ENCODE data around the gene CDON. TPM values are rescaled to one million over a fixed set of nuclear protein-coding genes. Genes with fewer than 3 reads are reported as not detected.
A peak's percentile ranks its signal among the peaks of the same experiment; 100 is the strongest.

The CDON gene
- total and polyA plus RNA-seq, 5 donors: 4.4 to 32.2 (median 20.9) TPM

DNA sequence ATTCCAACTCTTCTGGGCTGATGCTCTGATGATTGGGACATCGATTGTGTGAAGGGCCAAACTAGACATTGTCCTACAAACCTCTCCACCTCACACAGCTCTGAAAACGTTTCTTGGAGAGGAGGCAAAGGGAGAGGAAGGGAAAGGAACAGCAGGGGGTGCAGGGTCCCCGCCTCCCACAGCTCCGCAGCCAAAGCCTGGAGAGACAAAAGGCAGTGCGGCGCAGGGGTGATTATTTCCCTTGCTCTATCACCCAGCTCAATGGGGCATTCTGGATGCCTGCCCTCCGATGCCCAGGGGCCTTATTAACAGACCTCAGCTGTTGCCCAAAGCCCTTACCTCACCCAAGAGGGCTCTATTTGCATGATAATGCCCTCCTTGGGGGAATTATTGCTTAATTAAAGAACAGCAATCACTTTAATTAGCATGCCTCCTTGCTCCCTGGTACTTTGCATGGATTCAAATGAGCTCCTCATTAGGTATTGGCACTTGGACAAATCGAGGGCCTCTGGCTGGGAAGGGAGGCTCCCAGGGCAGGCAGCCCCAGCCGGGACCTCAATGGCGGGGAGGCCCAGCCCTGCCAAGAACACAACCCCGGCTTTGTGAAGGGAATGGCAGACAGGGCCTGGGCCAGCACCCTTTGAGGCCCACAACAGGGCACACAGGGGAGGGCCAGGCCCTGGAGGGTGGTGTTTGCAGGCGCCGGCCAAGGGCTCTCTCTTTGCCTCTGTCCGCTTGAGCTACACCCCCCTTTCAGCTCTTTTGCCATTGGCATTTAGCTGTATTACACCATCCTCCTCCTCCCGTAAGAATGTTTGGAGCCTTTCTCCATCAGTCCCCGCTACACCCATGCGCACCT is 19.8 kb upstream of the CDON start:
- DNase-seq: no peak
- Histone ChIP-seq H3K27ac (ENCODE audit: low read length) (no peak overlapping the region), H3K4me3 (ENCODE audit: low read length) (no peak overlapping the region), H3K4me1 (ENCODE audit: control insufficient read depth, insufficient read depth, low read length) (peaks cover 5% of the 10 kb centered on the region), H3K27me3 (ENCODE audit: control insufficient read depth, insufficient read depth) (no peaks in the 10 kb centered on the region), H3K9me3 (ENCODE audit: control insufficient read depth, low read length) (no peaks in the 10 kb centered on the region)
- WGBS: 69% methylated on average over 17 of the region's 17 CpGs
- ATAC-seq: no peak
- intact Hi-C loops (cut with DNase I): no loop called here

DNA sequence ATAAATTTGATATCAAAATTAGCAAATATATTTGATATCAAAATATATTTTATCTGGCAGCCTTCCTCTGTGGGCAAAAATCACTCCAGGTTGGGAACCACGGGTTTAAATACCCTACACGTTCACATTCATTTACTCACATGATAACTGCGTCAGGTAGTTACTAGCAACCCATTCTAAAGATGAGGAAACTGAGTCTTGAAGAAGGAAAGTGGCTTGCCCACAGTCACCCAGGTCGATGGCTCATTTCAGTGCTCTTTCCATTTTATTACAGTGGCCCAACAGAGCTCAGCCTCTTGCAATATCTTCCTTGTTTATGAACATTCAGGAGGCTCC is 19.2 kb upstream of the CDON start:
- H3K9me3 ChIP-seq (ENCODE audit: control insufficient read depth, low read length): no peaks in the 10 kb centered on the region
- DNase-seq (no peak), ATAC-seq (no peak)
- no peak overlapping the region for H3K4me3 ChIP-seq (ENCODE audit: low read length)
- WGBS: 88% methylated on average over 4 of the region's 4 CpGs
- H3K27ac ChIP-seq (ENCODE audit: low read length): no peak overlapping the region
- peaks cover 5% of the 10 kb centered on the region for H3K4me1 ChIP-seq (ENCODE audit: control insufficient read depth, insufficient read depth, low read length)
- intact Hi-C loops (cut with DNase I): no loop called here
- no peaks in the 10 kb centered on the region for H3K27me3 ChIP-seq (ENCODE audit: control insufficient read depth, insufficient read depth)

GRCh38 chr11:126080161-126080941 is 17.7 kb upstream of the CDON start:
- ATAC-seq (peak; percentile 50 to 66), DNase-seq (no peak)
- Histone ChIP-seq H3K27ac (ENCODE audit: low read length) (no peak overlapping the region), H3K4me1 (ENCODE audit: control insufficient read depth, insufficient read depth, low read length) (peaks cover 5% of the 10 kb centered on the region), H3K4me3 (ENCODE audit: low read length) (no peak overlapping the region), H3K9me3 (ENCODE audit: control insufficient read depth, low read length) (no peaks in the 10 kb centered on the region), H3K27me3 (ENCODE audit: control insufficient read depth, insufficient read depth) (no peaks in the 10 kb centered on the region)
- intact Hi-C loops (cut with DNase I): no loop called here
- 61% methylated on average over 8 of the region's 8 CpGs for WGBS

DNA sequence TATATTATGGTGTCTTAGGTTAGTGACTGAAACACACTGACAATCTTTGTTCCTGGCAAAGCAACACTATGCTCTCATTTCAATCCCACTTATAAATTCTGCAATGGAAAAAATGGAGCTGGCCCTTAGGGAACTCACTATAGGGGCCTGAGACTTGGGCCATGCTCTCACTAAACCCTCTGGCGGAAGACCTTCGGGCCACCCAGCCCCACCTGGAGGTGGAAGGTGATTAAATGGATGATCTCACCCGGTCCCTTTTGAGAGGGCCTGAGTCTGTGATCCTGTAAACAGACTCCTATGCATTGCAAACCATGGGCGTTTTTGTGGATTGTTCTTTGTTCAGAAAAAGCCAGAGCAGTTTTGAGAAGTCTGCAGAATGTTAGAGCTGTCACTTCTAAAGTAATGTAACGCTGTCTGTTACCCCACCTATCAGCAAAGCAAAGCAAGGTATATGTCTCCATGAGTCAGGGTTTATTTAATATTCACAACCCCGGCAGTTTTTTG is 17.0 kb upstream of the CDON start:
- H3K27ac ChIP-seq (ENCODE audit: low read length): no peak overlapping the region
- ATAC-seq (peak in 1 of 2 donors; percentile 14), DNase-seq (no peak)
- no peaks in the 10 kb centered on the region for H3K9me3 ChIP-seq (ENCODE audit: control insufficient read depth, low read length)
- H3K27me3 ChIP-seq (ENCODE audit: control insufficient read depth, insufficient read depth): no peaks in the 10 kb centered on the region
- intact Hi-C loops (cut with DNase I): no loop called here
- peaks cover 5% of the 10 kb centered on the region for H3K4me1 ChIP-seq (ENCODE audit: control insufficient read depth, insufficient read depth, low read length)
- no peak overlapping the region for H3K4me3 ChIP-seq (ENCODE audit: low read length)
- WGBS: 41% methylated on average over 6 of the region's 6 CpGs

DNA sequence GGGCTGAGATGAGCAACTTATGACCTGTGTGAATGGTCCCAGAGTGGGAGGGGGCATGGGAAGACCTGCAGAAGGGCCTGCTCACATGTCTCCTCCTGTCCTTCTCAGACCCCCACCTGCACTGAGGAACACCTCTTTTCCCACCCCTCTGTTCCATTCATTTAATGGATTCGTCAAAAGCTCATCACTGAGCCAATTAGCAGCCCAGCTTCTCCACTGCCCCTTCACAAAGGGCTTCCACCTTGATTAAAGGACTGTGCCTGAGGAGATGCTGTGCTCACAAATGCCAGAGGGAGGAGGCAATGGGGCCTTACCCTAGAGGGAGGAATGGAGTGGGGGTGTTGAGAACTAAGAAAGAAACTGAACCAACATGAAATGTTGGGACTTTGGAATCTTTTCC is 14.0 kb upstream of the CDON start:
- no peak for DNase-seq
- 63% methylated on average over 1 of the region's 1 CpG for WGBS
- Histone ChIP-seq H3K27ac (ENCODE audit: low read length) (no peak overlapping the region), H3K4me1 (ENCODE audit: control insufficient read depth, insufficient read depth, low read length) (peaks cover 5% of the 10 kb centered on the region), H3K27me3 (ENCODE audit: control insufficient read depth, insufficient read depth) (no peaks in the 10 kb centered on the region), H3K4me3 (ENCODE audit: low read length) (no peak overlapping the region), H3K9me3 (ENCODE audit: control insufficient read depth, low read length) (no peaks in the 10 kb centered on the region)
- intact Hi-C loops (cut with DNase I): no loop called here
- ATAC-seq: no peak

- H3K4me3 ChIP-seq (ENCODE audit: low read length): no peak overlapping the region
- no peak for DNase-seq
- H3K27me3 ChIP-seq (ENCODE audit: control insufficient read depth, insufficient read depth): no peaks in the 10 kb centered on the region
- intact Hi-C loops (cut with DNase I): no loop called here
- no peak overlapping the region for H3K27ac ChIP-seq (ENCODE audit: low read length)
- ATAC-seq: no peak
- H3K9me3 ChIP-seq (ENCODE audit: control insufficient read depth, low read length): no peaks in the 10 kb centered on the region
- no peaks in the 10 kb centered on the region for H3K4me1 ChIP-seq (ENCODE audit: control insufficient read depth, insufficient read depth, low read length)
- 63% methylated on average over 9 of the region's 9 CpGs for WGBS
Measured at GRCh38 chr11:126072801-126073594, 10.3 kb upstream of the CDON start.

DNA sequence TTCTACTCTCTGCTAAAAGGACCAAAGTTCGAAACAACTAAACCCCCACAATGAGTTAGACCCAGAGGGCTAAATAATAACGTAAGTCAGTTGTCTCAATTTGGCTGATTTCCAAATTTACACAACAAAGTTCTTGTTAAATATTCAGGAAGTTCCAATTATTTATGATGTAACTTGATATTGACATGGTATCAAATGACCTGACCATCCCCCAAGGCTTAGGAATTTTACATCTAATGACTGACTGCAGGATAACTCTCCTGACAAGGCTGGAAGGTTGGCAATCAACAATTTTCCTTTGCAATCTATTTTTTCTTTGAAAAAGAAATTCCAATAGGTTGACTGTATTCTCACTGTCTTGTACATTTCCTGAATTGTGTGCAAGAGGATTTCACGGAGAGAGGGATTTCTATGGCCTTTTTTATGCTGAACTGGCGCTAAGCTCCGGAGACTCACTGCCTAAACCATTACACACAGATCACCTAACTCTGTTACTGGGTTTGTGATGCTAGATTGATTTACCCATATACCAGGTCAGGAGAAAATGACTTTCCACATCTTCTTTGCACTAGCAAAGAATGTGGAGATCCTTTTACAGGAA is 9.6 kb upstream of the CDON start:
- no peak overlapping the region for H3K27ac ChIP-seq (ENCODE audit: low read length)
- ATAC-seq: no peak
- 73% methylated on average over 5 of the region's 5 CpGs for WGBS
- no peaks in the 10 kb centered on the region for H3K4me1 ChIP-seq (ENCODE audit: control insufficient read depth, insufficient read depth, low read length)
- intact Hi-C loops (cut with DNase I): no loop called here
- H3K9me3 ChIP-seq (ENCODE audit: control insufficient read depth, low read length): no peaks in the 10 kb centered on the region
- no peak for DNase-seq
- no peak overlapping the region for H3K4me3 ChIP-seq (ENCODE audit: low read length)
- no peaks in the 10 kb centered on the region for H3K27me3 ChIP-seq (ENCODE audit: control insufficient read depth, insufficient read depth)

DNA sequence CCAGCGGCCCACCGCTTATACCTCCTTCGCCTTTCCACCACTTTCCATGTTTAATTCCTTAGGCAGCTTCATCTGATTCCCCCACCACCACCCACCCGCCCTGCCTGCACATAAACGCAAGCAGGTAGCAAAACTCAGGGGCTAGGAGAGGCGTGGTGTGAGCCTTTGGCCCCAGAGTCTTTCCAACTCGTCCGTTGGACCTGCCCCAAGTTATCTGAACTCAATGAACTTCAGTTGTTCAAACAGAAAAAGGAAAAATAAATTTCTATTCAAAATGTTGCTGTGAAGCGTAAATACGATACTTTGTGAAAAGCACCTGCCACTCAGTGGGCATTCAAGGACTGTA is 814 bp upstream of the CDON start:
- no peak for DNase-seq
- Histone ChIP-seq H3K27ac (ENCODE audit: low read length) (no peak overlapping the region), H3K27me3 (ENCODE audit: control insufficient read depth, insufficient read depth) (no peaks in the 10 kb centered on the region), H3K4me3 (ENCODE audit: low read length) (peak overlapping the region; percentile 83), H3K4me1 (ENCODE audit: control insufficient read depth, insufficient read depth, low read length) (no peaks in the 10 kb centered on the region), H3K9me3 (ENCODE audit: control insufficient read depth, low read length) (no peaks in the 10 kb centered on the region)
- ATAC-seq: no peak
- WGBS: 21% methylated on average over 10 of the region's 10 CpGs
- intact Hi-C loops (cut with DNase I): no loop called here

- ATAC-seq (peak in 1 of 2 donors; percentile 20), DNase-seq (peak in 2 of 3 donors; percentile 44 to 76)
- 1% methylated on average over 57 of the region's 57 CpGs for WGBS
- Histone ChIP-seq H3K4me1 (ENCODE audit: control insufficient read depth, insufficient read depth, low read length) (no peaks in the 10 kb centered on the region), H3K9me3 (ENCODE audit: control insufficient read depth, low read length) (no peaks in the 10 kb centered on the region), H3K27me3 (ENCODE audit: control insufficient read depth, insufficient read depth) (no peaks in the 10 kb centered on the region), H3K27ac (ENCODE audit: low read length) (no peak overlapping the region), H3K4me3 (ENCODE audit: low read length) (peak overlapping the region; percentile 83)
- intact Hi-C loops (cut with DNase I): no loop called here
Measured at GRCh38 chr11:126061707-126062678, 673 bp downstream of the CDON start.

- H3K9me3 ChIP-seq (ENCODE audit: control insufficient read depth, low read length): no peaks in the 10 kb centered on the region
- no peaks in the 10 kb centered on the region for H3K27me3 ChIP-seq (ENCODE audit: control insufficient read depth, insufficient read depth)
- 62% methylated on average over 2 of the region's 2 CpGs for WGBS
- H3K27ac ChIP-seq (ENCODE audit: low read length): no peak overlapping the region
- intact Hi-C loops (cut with DNase I): no loop called here
- no peaks in the 10 kb centered on the region for H3K4me1 ChIP-seq (ENCODE audit: control insufficient read depth, insufficient read depth, low read length)
- no peak for ATAC-seq
- no peak for DNase-seq
- H3K4me3 ChIP-seq (ENCODE audit: low read length): no peak overlapping the region
Measured at GRCh38 chr11:126060757-126061171, 1.9 kb downstream of the CDON start.

All from right cardiac atrium (tissue), 5 donors.